GM19239 (cell line): ENCODE results near the gene ZNF837.

Experiments
- DNase-seq: peaks from one replicate; pipeline ENCODE4 v3.0.0; 2011; ENCODE audit warnings: low spot score; ENCODE audit not compliant: insufficient read length
- FAIRE-seq: peaks from 2 replicates; lab custom pipeline; 2011; peaks lifted over from hg19 to GRCh38; lab: Jason Lieb, UNC

Gene ZNF837

GRCh38 chr19:58374200-58374599 is 6.6 kb downstream of the ZNF837 start:
- DNase-seq = no peak
- no peak for FAIRE-seq

GRCh38 chr19:58372311-58373133 is 8.3 kb downstream of the ZNF837 start:
- no peak for DNase-seq
- FAIRE-seq = no peak

- no peak for DNase-seq
- FAIRE-seq = no peak
Observed at GRCh38 chr19:58368561-58369360, 12.1 kb downstream of the ZNF837 start.

DNA sequence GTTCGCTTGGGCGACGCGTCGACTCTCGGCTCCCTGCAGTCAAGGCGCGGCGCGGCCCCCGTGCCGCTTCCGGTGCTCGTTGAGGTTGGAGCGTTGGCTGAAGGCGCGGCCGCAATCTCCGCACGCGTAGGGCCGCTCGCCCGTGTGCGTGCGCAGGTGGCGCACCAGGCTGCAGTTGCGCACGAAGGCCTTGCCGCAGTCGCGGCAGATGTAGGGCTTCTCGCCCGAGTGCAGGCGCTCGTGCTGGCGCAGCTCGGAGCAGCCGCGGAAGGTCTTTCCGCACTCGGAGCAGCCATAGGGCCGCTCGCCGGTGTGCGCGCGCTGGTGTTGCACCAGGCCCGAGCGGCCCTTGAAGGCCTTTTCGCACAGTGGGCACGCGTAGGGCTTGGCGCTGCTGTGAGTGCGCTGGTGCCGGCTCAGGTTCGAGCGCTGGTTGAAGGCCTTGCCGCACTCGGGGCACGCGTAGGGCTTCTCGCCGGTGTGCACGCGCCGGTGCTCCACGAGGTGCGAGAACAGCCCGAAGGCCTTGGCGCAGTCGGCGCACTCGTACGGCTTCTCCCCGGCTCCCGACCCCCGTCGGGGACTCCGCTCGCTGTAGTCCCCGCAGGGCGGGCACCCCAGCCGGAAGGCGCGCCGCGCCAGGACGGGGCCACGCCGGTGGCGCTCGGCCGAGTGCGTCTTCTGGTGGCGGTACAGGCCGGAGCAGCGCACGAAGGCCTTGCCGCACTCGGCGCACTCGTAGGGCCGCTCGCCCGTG is 13.0 kb downstream of the ZNF837 start:
- no peak for FAIRE-seq

GRCh38 chr19:58366585-58367430 is 14.0 kb downstream of the ZNF837 start:
- DNase-seq (no peak), FAIRE-seq (no peak)

More for the DNA sequence above, 13.0 kb downstream of the ZNF837 start:
- no peak for DNase-seq

DNA sequence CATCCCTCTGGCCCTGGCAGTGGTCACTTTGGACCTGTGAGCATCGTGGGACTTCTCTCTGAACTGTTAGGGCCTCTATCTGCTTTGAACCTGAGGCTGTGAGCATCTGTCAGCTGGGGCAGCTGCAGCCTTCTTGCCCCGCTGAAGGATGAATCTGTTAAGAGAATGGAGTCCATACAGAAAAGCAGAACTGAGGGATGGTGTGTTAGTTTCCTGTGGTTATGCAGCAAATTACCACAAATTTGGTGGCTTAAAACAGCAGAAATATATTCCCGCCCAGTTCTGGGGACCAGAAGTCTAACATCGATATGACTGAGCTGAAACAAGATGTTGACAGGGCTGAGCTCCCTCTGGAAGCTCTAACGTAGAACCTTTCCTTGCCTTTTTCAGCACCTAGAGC is 16.7 kb downstream of the ZNF837 start:
- DNase-seq = no peak
- no peak for FAIRE-seq

DNA sequence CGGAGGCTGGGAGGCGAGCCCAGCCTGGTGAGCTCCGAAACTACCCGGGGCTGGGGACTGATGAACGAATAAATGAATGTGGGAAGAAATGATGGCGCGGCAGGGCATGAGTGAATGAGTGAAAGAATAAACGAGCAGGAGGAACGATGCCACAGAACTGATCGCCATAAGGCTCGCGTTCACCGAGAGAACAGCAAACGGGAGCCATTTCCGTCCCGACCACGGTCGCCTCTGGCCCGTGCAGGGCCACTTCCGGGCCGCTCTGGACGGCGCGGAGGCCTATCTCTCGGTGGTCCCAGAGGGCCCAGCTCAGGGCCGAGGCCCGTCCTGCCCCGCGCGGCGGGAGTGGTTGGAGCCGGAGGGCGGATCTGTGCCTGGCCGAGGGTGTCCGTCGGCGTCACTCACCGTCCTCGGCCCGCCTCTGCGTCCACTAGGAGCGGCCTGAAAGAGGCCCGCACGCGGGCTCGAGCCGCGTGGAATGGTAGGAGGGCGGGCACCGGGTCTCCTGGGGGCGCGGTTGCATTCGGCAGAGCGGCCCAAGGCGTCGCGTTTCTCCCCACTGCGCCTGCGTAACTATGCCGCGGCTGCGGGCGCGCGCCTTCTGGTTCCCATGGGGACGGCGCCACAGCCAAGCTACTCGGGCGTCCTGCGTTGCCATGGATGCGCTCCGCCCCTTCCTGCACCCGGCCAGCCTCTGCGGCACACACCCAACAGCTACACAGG is 18.4 kb downstream of the ZNF837 start, which contains the start of gene ZNF497:
ZNF497 (minus strand) TSS at position 480 of the 723 bp plus-strand sequence. CDS start 5,116 bp downstream, outside the sequence.
- DNase-seq (peak; percentile 100), FAIRE-seq (peak; percentile 95)

DNA sequence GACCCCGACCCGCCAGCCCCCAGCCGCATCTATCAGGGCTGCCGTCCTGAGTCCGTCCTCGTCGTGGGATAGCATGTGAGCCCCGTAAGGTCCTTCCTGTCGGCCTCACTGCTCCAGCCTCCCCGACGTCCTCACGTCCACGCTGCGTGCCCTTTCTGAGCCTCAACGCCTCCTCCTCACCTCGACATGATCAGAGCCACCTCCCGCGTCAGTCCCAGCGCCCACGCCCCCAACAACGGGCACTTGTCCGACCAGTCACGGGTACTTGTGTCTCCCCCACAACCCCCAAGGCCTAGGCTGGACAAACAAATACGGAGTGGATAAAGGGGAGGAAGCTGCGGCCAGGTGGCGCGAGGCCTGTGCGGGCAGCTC is 18.9 kb downstream of the ZNF837 start:
- DNase-seq (peak; percentile 73), FAIRE-seq (no peak)

DNA sequence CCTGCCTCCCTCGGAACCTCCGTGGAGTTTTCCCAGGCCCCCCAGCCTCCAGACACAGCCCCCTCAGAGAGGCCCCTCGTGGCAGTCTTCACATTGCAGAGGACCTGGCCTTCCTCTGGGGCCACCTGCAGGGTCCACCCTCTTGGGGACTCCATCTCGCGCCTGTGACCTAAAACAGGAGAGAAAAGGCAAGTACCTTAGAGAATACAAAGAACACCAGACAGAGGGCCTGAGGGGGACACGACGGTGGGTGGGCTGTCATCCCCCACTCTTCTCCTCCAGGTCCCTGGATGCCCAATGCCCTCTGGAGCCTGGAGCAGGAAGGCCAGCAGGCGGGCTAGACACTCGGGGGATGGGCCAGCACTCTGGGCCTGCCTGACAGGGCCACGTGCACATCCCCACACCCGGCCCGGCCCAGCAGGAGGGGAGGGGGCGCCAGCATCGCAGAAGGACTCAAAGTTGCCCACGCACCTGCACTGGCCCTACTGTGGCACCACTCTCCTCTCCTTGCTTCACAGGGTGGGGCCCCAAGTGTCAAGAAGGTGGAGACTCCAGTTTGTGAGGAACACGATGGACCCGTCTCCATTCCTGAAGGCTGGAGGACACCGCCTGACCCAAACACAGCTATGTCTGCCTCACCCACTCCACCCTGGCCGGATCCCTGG is 23.2 kb downstream of the ZNF837 start:
- FAIRE-seq (no peak), DNase-seq (no peak)

DNA sequence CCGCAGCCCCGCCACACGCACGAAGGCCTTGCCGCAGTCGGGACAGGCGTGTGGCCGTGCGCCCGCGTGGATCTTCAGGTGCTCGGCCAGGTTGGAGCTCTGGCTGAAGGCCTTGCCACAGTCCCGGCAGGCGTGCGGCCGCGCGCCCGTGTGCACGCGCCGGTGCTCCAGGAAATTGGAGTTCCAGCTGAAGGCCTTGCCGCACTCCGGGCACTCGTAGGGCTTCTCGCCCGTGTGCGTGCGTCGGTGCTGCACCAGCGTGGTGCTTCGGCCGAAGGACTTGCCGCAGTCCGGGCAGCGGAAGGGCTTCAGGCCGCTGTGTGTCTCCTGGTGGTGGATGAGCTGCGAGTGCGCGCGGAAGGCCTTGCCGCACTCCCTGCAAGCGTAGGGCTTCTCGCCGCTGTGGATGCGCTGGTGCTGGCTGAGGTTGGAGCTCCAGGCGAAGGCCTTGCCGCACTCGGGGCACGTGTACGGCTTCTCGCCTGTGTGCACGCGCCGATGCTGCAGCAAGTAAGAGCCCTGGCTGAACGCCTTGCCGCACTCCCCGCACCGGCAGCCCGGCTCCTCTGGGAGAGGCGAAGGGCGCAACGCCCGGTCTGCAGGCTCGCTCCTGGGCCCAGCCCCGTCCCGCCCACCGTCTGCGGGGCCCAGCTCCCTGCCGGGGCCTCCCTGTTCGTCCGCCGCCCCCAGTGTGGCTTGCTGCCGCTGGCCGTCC is 23.9 kb downstream of the ZNF837 start:
- DNase-seq (no peak), FAIRE-seq (no peak)

DNA sequence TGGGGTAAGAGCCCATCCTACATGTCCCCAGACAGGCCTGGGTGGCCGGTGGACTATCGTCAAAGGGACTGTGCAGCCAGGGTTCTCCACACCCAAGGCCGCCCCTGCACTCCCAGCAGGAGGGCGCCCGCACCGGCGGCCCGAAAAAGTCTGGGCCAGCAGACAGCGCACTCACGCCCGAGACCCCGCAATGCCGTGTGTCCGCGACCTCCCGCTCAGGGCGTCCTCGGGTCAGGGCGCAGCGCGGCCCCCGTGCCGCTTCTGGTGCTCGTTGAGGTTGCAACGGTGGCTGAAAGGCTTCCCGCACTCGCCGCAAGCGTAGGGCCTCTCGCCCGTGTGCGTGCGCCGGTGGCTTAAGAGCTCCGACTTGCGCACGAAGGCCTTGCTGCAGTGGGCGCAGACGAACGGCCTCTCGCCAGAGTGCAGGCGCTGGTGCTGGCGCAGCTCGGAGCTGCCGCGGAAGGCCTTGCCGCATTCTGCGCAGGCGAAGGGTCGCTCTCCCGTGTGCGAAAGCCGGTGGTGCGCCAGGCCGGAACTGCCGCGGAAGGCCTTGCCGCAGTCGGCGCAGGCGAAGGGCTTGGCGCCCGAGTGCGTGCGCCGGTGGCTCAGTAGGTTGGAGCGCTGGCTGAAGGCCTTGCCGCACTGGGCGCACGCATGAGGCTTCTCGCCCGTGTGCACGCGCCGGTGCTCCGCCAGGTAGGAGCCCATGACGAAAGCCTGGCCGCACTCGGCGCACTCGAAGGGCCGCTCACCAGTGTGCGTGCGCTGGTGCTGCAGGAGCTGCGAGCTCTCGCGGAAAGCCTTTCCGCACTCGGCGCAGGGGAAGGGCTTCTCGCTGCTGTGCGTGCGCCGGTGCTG is 24.7 kb downstream of the ZNF837 start:
- FAIRE-seq (no peak), DNase-seq (no peak)

GRCh38 chr19:58355215-58355796 is 25.5 kb downstream of the ZNF837 start:
- no peak for DNase-seq
- FAIRE-seq = no peak

DNA sequence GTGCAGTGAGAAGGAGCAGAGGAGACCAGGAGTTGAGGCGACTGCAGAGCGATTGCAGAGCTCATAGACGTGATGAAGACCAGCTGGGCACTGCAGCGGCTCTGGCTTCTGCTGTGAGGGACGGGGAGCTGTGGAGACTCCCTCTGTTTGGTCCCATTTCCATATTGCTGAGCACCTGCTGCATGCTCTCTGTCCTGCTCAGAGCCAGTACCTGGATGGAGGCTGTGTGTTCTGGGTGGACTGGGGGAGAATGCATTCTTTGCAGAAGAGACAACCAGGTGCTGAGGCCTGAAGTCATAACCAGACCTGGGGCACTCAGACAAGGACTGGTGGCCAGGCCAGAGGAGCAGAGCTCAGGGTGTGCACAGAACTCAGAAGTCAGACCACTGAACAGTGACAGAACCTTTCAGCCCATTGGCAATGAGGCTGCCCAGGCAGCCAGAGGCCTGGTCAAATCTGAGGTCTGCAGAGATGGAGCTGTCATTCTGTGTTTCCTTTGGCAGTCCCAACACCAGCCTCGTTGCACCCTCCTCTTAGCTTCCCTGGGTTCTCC is 26.3 kb downstream of the ZNF837 start:
- DNase-seq (no peak), FAIRE-seq (no peak)

DNA sequence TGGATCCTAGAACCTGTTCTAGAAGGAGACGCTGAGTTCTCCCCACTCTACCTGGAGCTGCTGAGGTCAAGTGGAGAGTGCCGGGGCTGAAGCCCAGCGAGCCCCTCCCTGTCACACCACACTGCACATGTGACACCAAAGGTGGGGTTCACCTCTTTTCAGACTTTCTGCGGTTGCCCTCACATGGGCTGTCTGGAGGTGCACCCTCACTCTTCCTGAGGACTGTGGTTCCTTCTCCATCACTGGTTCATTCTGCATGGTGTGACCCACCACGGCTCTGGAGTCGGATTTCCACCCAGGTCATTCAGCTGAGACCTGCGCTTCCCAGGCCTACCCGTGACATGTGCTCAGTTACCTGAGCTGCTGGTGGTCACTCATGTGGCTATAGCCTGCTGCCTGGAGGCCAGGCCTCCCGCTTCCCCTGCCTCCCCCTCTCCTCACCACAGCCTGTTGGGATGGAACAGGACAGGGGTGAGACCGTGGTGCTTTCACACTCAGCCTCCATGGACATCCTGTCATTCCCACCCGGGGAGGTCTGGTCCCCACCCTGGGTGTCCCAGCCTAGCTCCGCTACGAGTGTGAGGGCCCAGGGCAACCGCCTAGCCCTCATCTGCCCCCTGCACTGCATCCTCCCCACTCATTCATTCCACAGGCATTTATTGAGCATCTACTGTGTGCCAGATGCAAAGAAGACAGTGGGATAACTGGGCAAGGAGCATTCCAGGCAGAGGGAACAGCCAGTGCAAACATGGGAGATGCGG is 26.9 kb downstream of the ZNF837 start:
- DNase-seq (no peak), FAIRE-seq (no peak)

GRCh38 chr19:58352760-58353671 is 27.8 kb downstream of the ZNF837 start, which contains the start of gene A1BG:
Gene A1BG, minus strand, starts transcription at chr19:58353492. Its CDS starts 55 bp downstream, at chr19:58353437.
- no peak for FAIRE-seq
- DNase-seq = no peak
